B cell (primary cell): ENCODE measurements around the gene RHOBTB1. TPM values are rescaled to one million over a fixed set of nuclear protein-coding genes. Genes with fewer than 3 reads are reported as not detected.
A peak's percentile ranks its signal among the peaks of the same experiment; 100 is the strongest.

Source experiments
- ATAC-seq: fragments of 200-7000 bp; cut with Tn5 transposase; one replicate; pipeline ENCODE4 v1.10.0; 2021; ENCODE audit warnings: low read depth, mild to moderate bottlenecking, moderate number of reproducible peaks, moderate library complexity
- CTCF ChIA-PET: fragments of 350-600 bp; sonication (Branson Sonifier 250); formaldehyde crosslinking; loops from one replicate; lab custom pipeline; 2021; ENCODE audit warnings: antibody characterized with exemption, inconsistent platforms; lab: Charles Lee
- POLR2A ChIA-PET: fragments of 350-600 bp; sonication (Branson Sonifier 250); formaldehyde crosslinking; loops from one replicate; lab custom pipeline; 2021; ENCODE audit warnings: antibody characterized with exemption; lab: Charles Lee
- DNase-seq: peaks from one replicate; pipeline ENCODE4 v3.0.0; 2013
- H2AFZ ChIP-seq: 2 replicates; pipeline ENCODE4 v1.6.1; 2012; ENCODE audit warnings: mild to moderate bottlenecking, low read depth, low read length; ENCODE audit not compliant: insufficient read depth, poor library complexity, severe bottlenecking
- H3K27ac ChIP-seq, 2 donors: 1 replicate in 1 of 2; 2 replicates in 1 of 2; pipeline ENCODE4 v1.5.1; 2012 to 2013; ENCODE audit warnings: low read length in 2 of 2, mild to moderate bottlenecking in 2 of 2, moderate library complexity in 1 of 2
- H3K27me3 ChIP-seq, 4 experiments: fragments of 200-600 bp in 1 of 4; sonication (generic) in 1 of 4; replicated peaks in 1 of 4; 1 replicate in 2 of 4; 2 replicates in 2 of 4; pipeline versions ENCODE4 v1.6.1 to v1.7.0; 2013 to 2016; ENCODE audit warnings: low read length in 3 of 4, mild to moderate bottlenecking in 2 of 4, mixed read lengths in 1 of 4, moderate library complexity in 1 of 4; ENCODE audit not compliant: insufficient read depth in 4 of 4, control insufficient read depth in 3 of 4; ENCODE audit errors: control extremely low read depth in 1 of 4
- H3K36me3 ChIP-seq, 2 experiments: replicated peaks in 1 of 2; 1 replicate in 1 of 2; 2 replicates in 1 of 2; pipeline versions ENCODE4 v1.6.1 to v1.7.1; 2013; ENCODE audit warnings: low read length in 1 of 2; ENCODE audit not compliant: insufficient read depth in 2 of 2, control insufficient read depth in 1 of 2; ENCODE audit errors: control extremely low read depth in 1 of 2, extremely low read depth in 1 of 2
- H3K4me1 ChIP-seq, 2 donors: fragments of 200-600 bp in 1 of 2; sonication (generic) in 1 of 2; 1 replicate in 1 of 2; 2 replicates in 1 of 2; pipeline versions ENCODE4 v1.5.1 to v1.6.1; 2013 to 2017; ENCODE audit warnings: low read length in 2 of 2; ENCODE audit not compliant: control insufficient read depth in 2 of 2, insufficient read depth in 2 of 2
- H3K4me2 ChIP-seq: replicated peaks from 2 replicates; pipeline ENCODE3; 2012; ENCODE audit warnings: mild to moderate bottlenecking, low read depth, low read length; ENCODE audit not compliant: poor library complexity, severe bottlenecking
- H3K4me3 ChIP-seq, 5 experiments: fragments of 200-600 bp in 1 of 5; sonication (generic) in 1 of 5; 1 replicate in 3 of 5; 2 replicates in 2 of 5; pipeline versions ENCODE4 v1.5.1 to v1.7.0; 2011 to 2016; ENCODE audit warnings: low read length in 4 of 5, mild to moderate bottlenecking in 4 of 5, low read depth in 2 of 5, control low read depth in 1 of 5, moderate library complexity in 1 of 5; ENCODE audit not compliant: insufficient read depth in 1 of 5; ENCODE audit errors: control extremely low read depth in 1 of 5, extremely low read depth in 1 of 5
- H3K79me2 ChIP-seq: fragments of 200-600 bp; sonication (generic); one replicate; pipeline ENCODE4 v1.6.0; 2016; ENCODE audit warnings: low read length; ENCODE audit not compliant: control insufficient read depth, insufficient read depth
- H3K9ac ChIP-seq: fragments of 200-600 bp; sonication (generic); 2 replicates; pipeline ENCODE4 v1.6.1; 2017; ENCODE audit warnings: mild to moderate bottlenecking, low read length, moderate library complexity
- H3K9me3 ChIP-seq, 3 donors: one replicate each; pipeline versions ENCODE4 v1.6.1 to v1.7.1; 2013; ENCODE audit warnings: low read length in 2 of 3; ENCODE audit not compliant: control insufficient read depth in 2 of 3, insufficient read depth in 1 of 3; ENCODE audit errors: control extremely low read depth in 1 of 3
- H4K20me1 ChIP-seq: 2 replicates; pipeline ENCODE4 v1.6.0; 2012; ENCODE audit warnings: mild to moderate bottlenecking, low read length; ENCODE audit not compliant: insufficient read depth, control insufficient read depth, poor library complexity, severe bottlenecking
- H3K27ac Mint-ChIP-seq: one replicate; pipeline ENCODE4 v1.8.0; 2021; ENCODE audit warnings: mixed read lengths
- H3K27me3 Mint-ChIP-seq: one replicate; pipeline ENCODE4 v1.8.0; 2021; ENCODE audit warnings: mixed read lengths
- H3K4me1 Mint-ChIP-seq: one replicate; pipeline ENCODE4 v1.8.0; 2021; ENCODE audit warnings: mixed read lengths
- H3K4me3 Mint-ChIP-seq: one replicate; pipeline ENCODE4 v1.8.0; 2021; ENCODE audit warnings: mixed read lengths
- H3K9me3 Mint-ChIP-seq: one replicate; pipeline ENCODE4 v1.8.0; 2022; ENCODE audit warnings: mixed read lengths; ENCODE audit not compliant: insufficient read depth
- EZH2 ChIP-seq: IDR thresholded peaks from 2 replicates; pipeline ENCODE4 v1.6.1; 2012; ENCODE audit warnings: borderline replicate concordance, low read depth, mild to moderate bottlenecking, moderate library complexity, low read length; ENCODE audit not compliant: insufficient read depth, poor library complexity, severe bottlenecking
- WGBS: methylation state at CpG from one replicate; pipeline ENCODE4 v1.1.5; 2013; ENCODE audit warnings: missing lambda C conversion rate; ENCODE audit not compliant: insufficient coverage; 5-methylcytosine and 5-hydroxymethylcytosine counted together
- intact Hi-C: fragments of 100-400 bp; cut with micrococcal nuclease; formaldehyde crosslinking; loops from one replicate; pipeline ENCODE4 v1.10.0; 2022
- polyA plus RNA-seq: library from polyadenylated mRNA; depleted of rRNA; stranded (reverse); fragments of >200 nt; gene quantifications from 2 replicates; pipeline ENCODE4 v1.2.3, GENCODE V29; 2012
- total RNA-seq, 2 donors: library from RNA; stranded (reverse); fragments of 120-200 nt in 1 of 2; gene quantifications; 1 replicate in 1 of 2; 2 replicates in 1 of 2; pipeline versions ENCODE4 v1.2.3 to v1.2.4, GENCODE V29; 2013 to 2022
- TF ChIP-seq, protein P1 (sequence below): fragments of 200-600 bp; IDR thresholded peaks from one replicate; pipeline ENCODE4 v1.8.0; 2022; ENCODE audit warnings: antibody characterized with exemption, mild to moderate bottlenecking

The RHOBTB1 gene
- total and polyA plus RNA-seq, 2 donors (not counting 1 experiment from before 2014, with no cell fraction given), result 0.07 to 0.60 TPM

DNA sequence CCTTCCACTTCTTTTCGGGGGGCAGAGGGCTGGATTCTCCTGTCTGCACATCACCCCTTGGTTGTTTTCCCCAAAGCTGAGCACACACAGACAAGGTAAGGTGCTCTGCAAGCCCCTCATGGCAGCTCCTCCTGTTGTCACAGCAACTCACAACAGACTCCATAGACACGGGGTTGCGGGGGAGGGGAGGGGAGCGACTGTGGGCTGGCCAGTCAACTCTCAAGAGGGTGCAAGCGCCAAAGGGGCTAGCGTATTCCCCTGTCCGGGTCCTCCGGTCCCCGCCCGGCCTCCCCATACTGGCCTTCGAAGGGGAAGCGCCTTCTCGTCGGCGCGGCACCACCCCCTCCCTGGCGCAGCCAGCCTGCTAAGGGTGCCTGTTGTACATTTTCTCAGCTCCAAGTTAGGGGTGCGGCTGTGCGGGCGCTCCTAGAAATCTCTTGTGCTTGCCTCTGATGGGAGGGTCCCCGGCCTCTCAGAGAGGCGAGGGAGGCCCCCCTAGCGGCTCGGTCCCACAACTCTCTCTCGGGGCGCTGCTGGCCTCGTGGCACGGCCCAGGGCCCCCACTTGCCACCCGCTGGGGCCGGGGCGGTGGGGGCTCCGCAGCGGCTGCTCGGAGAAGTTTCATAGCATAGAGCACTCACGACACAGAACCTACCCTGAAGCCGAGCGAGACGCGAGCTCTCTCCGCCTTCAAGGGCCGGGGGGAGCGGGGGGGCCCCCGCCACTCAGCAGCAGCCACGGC lies 498 bp downstream of the RHOBTB1 start:
- Histone ChIP-seq H3K4me2 (peak overlapping the region; percentile 95), H4K20me1 (no peaks in the 10 kb centered on the region), H3K36me3 (no peaks in the 10 kb centered on the region), H3K27me3 (peaks cover 0 to 22% (median 9%) of the 10 kb centered on the region in 4 experiments), H3K9me3 (no peaks in the 10 kb centered on the region), H3K9ac (peak overlapping the region; percentile 73), H3K4me3 (peak overlapping the region; percentile 51 to 71 (median 67)), H3K79me2 (no peaks in the 10 kb centered on the region), H3K27ac (peak overlapping the region in 1 of 2 donors; percentile 32), H3K4me1 (peaks cover 17 to 24% of the 10 kb centered on the region in 2 donors), H2AFZ (peak overlapping the region; percentile 66)
- H3K9me3 Mint-ChIP-seq, result no peaks in the 10 kb centered on the region
- peaks cover 14% of the 10 kb centered on the region for H3K4me1 Mint-ChIP-seq
- intact Hi-C loops, result loop anchor here (2.0 to 10.0 kb wide), 2 partner anchors 165 to 709 kb away; partner anchors contain the start of gene CDK1
- H3K27me3 Mint-ChIP-seq, result peaks cover 21% of the 10 kb centered on the region
- H3K27ac Mint-ChIP-seq, result peak overlapping the region; percentile 37
- ChIA-PET POLR2A (no interaction called here), CTCF (interaction anchor here (1.6 to 1.7 kb wide), 3 partner anchors 17 to 127 kb away, joined by 4 to 5 read pairs (median 4); no protein-coding TSS in a partner anchor)
- ATAC-seq (peak; percentile 44), DNase-seq (peak; percentile 58)
- no peak for TF ChIP-seq EZH2
- TF ChIP-seq, protein P1, sequence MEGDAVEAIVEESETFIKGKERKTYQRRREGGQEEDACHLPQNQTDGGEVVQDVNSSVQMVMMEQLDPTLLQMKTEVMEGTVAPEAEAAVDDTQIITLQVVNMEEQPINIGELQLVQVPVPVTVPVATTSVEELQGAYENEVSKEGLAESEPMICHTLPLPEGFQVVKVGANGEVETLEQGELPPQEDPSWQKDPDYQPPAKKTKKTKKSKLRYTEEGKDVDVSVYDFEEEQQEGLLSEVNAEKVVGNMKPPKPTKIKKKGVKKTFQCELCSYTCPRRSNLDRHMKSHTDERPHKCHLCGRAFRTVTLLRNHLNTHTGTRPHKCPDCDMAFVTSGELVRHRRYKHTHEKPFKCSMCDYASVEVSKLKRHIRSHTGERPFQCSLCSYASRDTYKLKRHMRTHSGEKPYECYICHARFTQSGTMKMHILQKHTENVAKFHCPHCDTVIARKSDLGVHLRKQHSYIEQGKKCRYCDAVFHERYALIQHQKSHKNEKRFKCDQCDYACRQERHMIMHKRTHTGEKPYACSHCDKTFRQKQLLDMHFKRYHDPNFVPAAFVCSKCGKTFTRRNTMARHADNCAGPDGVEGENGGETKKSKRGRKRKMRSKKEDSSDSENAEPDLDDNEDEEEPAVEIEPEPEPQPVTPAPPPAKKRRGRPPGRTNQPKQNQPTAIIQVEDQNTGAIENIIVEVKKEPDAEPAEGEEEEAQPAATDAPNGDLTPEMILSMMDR, result no peak
- under 1% methylated on average over 44 of the region's 44 CpGs for WGBS
- H3K4me3 Mint-ChIP-seq, result peak overlapping the region; percentile 84
